H9 (cell line): Measurements from ENCODE around the gene CCDC187. TPM values are rescaled to one million over a fixed set of nuclear protein-coding genes. Genes with fewer than 3 reads are reported as not detected.

Source experiments
- DNase-seq: peaks from one replicate; pipeline ENCODE4 v3.0.0-alpha.2; 2017
- H2AFZ ChIP-seq: one replicate; pipeline ENCODE4 v1.6.1; 2013; ENCODE audit warnings: mild to moderate bottlenecking, low read length, control low read depth, moderate library complexity
- H2AK5ac ChIP-seq: 2 replicates; pipeline ENCODE4 v1.6.1; 2013; ENCODE audit warnings: low read length, control low read depth, mixed read lengths; ENCODE audit not compliant: insufficient read length
- H2BK120ac ChIP-seq: one replicate; pipeline ENCODE4 v1.6.1; 2013; ENCODE audit warnings: low read depth, mild to moderate bottlenecking, low read length, control low read depth, inconsistent platforms; ENCODE audit not compliant: poor library complexity, severe bottlenecking
- H2BK12ac ChIP-seq: 2 replicates; pipeline ENCODE4 v1.6.1; 2013; ENCODE audit warnings: low read length, control low read depth, mixed read lengths, low read depth; ENCODE audit not compliant: insufficient read length
- H2BK15ac ChIP-seq: 2 replicates; pipeline ENCODE4 v1.6.1; 2013; ENCODE audit warnings: low read depth, low read length, control low read depth
- H2BK20ac ChIP-seq: one replicate; pipeline ENCODE4 v1.6.1; 2013; ENCODE audit warnings: low read depth, mild to moderate bottlenecking, low read length, control low read depth, inconsistent platforms; ENCODE audit not compliant: poor library complexity, severe bottlenecking
- H2BK5ac ChIP-seq: 2 replicates; pipeline ENCODE4 v1.6.1; 2013; ENCODE audit warnings: low read length, control low read depth, mixed read lengths; ENCODE audit not compliant: insufficient read length
- H3K14ac ChIP-seq: 2 replicates; pipeline ENCODE4 v1.6.1; 2013; ENCODE audit warnings: low read length, control low read depth; ENCODE audit not compliant: insufficient read depth
- H3K18ac ChIP-seq: 2 replicates; pipeline ENCODE4 v1.6.1; 2013; ENCODE audit warnings: low read depth, mild to moderate bottlenecking, mixed read lengths, low read length, control low read depth; ENCODE audit not compliant: insufficient read length
- H3K23ac ChIP-seq: 2 replicates; pipeline ENCODE4 v1.6.1; 2013; ENCODE audit warnings: low read length, control low read depth, mixed read lengths, low read depth; ENCODE audit not compliant: insufficient read length
- H3K23me2 ChIP-seq: 2 replicates; pipeline ENCODE4 v1.6.1; 2013; ENCODE audit warnings: low read depth, mild to moderate bottlenecking, mixed read lengths, low read length, control low read depth; ENCODE audit not compliant: insufficient read length, poor library complexity, severe bottlenecking
- H3K27ac ChIP-seq: 2 replicates; pipeline ENCODE4 v1.5.1; 2013; ENCODE audit warnings: low read length, control low read depth, mixed read lengths, low read depth; ENCODE audit not compliant: insufficient read length
- H3K27me3 ChIP-seq: 2 replicates; pipeline ENCODE4 v1.6.1; 2013; ENCODE audit warnings: low read length, control low read depth, inconsistent platforms; ENCODE audit not compliant: insufficient read depth
- H3K4ac ChIP-seq: 2 replicates; pipeline ENCODE4 v1.6.1; 2013; ENCODE audit warnings: low read depth, mild to moderate bottlenecking, control low read depth, inconsistent platforms, low read length, moderate library complexity
- H3K4me1 ChIP-seq: 2 replicates; pipeline ENCODE4 v1.6.1; 2013; ENCODE audit warnings: low read length, control low read depth, inconsistent platforms; ENCODE audit not compliant: insufficient read depth
- H3K4me2 ChIP-seq: 2 replicates; pipeline ENCODE4 v1.6.1; 2013; ENCODE audit warnings: low read length, control low read depth, mixed read lengths; ENCODE audit not compliant: insufficient read length, insufficient read depth
- H3K56ac ChIP-seq: 2 replicates; pipeline ENCODE4 v1.6.1; 2013; ENCODE audit warnings: low read depth, mild to moderate bottlenecking, mixed read lengths, low read length, control low read depth; ENCODE audit not compliant: insufficient read length
- H3K79me1 ChIP-seq: 2 replicates; pipeline ENCODE4 v1.6.1; 2013; ENCODE audit warnings: low read depth, mild to moderate bottlenecking, moderate library complexity, low read length, control low read depth, inconsistent platforms; ENCODE audit not compliant: insufficient read depth, poor library complexity, severe bottlenecking
- H3K79me2 ChIP-seq: 2 replicates; pipeline ENCODE4 v1.6.1; 2013; ENCODE audit warnings: low read length, control low read depth, inconsistent platforms; ENCODE audit not compliant: insufficient read depth
- H3K9ac ChIP-seq: 2 replicates; pipeline ENCODE4 v1.6.1; 2013; ENCODE audit warnings: low read length, control low read depth, mixed read lengths; ENCODE audit not compliant: insufficient read length; ENCODE audit errors: extremely low read depth
- H3K9me3 ChIP-seq: one replicate; pipeline ENCODE4 v1.6.1; 2013; ENCODE audit warnings: low read depth, low read length, inconsistent platforms; ENCODE audit not compliant: control insufficient read depth
- H3T11ph ChIP-seq: one replicate; pipeline ENCODE4 v1.6.1; 2013; ENCODE audit warnings: mild to moderate bottlenecking, low read length, control low read depth, inconsistent platforms
- H4K20me1 ChIP-seq: one replicate; pipeline ENCODE4 v1.6.1; 2013; ENCODE audit not compliant: control insufficient read depth, insufficient read length, insufficient read depth
- H4K5ac ChIP-seq: 2 replicates; pipeline ENCODE4 v1.6.1; 2013; ENCODE audit warnings: low read depth, mild to moderate bottlenecking, mixed read lengths, low read length, control low read depth; ENCODE audit not compliant: insufficient read length
- H4K8ac ChIP-seq: replicated peaks from 2 replicates; pipeline ENCODE4 v1.6.1; 2013; ENCODE audit warnings: low read length, control low read depth, mixed read lengths, low read depth; ENCODE audit not compliant: insufficient read length
- H4K91ac ChIP-seq: 2 replicates; pipeline ENCODE4 v1.6.1; 2013; ENCODE audit warnings: low read depth, mild to moderate bottlenecking, moderate library complexity, mixed read lengths, low read length, control low read depth; ENCODE audit not compliant: insufficient read length
- H3K27ac Mint-ChIP-seq, 3 experiments: 2 replicates in 2 of 3; 3 replicates in 1 of 3; pipeline ENCODE4 v1.8.0; 2020 to 2021; ENCODE audit warnings: mixed read lengths in 3 of 3, mild to moderate bottlenecking in 1 of 3, moderate library complexity in 1 of 3
- H3K27me3 Mint-ChIP-seq: 2 replicates; pipeline ENCODE4 v1.8.0; 2021; ENCODE audit warnings: low read depth, mild to moderate bottlenecking, moderate library complexity, mixed read lengths
- H3K36me3 Mint-ChIP-seq, 3 experiments: 2 replicates in 2 of 3; 3 replicates in 1 of 3; pipeline ENCODE4 v1.8.0; 2020 to 2021; ENCODE audit warnings: low read depth in 3 of 3, mixed read lengths in 3 of 3; ENCODE audit not compliant: insufficient read depth in 1 of 3
- H3K4me1 Mint-ChIP-seq, 2 experiments: 2 replicates each; pipeline ENCODE4 v1.8.0; 2020; ENCODE audit warnings: mixed read lengths in 2 of 2
- H3K4me3 Mint-ChIP-seq, 2 experiments: 2 replicates in 1 of 2; 3 replicates in 1 of 2; pipeline ENCODE4 v1.8.0; 2020 to 2021; ENCODE audit warnings: mild to moderate bottlenecking in 2 of 2, mixed read lengths in 2 of 2, moderate library complexity in 1 of 2
- H3K9me3 Mint-ChIP-seq, 2 experiments: 2 replicates in 1 of 2; 3 replicates in 1 of 2; pipeline ENCODE4 v1.8.0; 2020; ENCODE audit warnings: mild to moderate bottlenecking in 2 of 2, mixed read lengths in 2 of 2, moderate library complexity in 1 of 2
- WGBS: extraction: QIAGEN DNeasy Blood & Tissue Kit; methylation state at CpG from one replicate; pipeline ENCODE4 v1.1.7; 2013; ENCODE audit warnings: missing lambda C conversion rate, low lambda C conversion rate, mixed read lengths; ENCODE audit not compliant: insufficient read length; ENCODE audit errors: extremely low coverage; 5-methylcytosine and 5-hydroxymethylcytosine counted together
- total RNA-seq: library from RNA; stranded (reverse); gene quantifications from 2 replicates; pipeline ENCODE4 v1.2.1, GENCODE V29; 2021
- TF ChIP-seq, protein P1 (sequence below): fragments of 200-600 bp; sonication (generic); conservative IDR thresholded peaks from 3 replicates; pipeline ENCODE4 v1.8.0; 2021; ENCODE audit warnings: antibody characterized with exemption, mild to moderate bottlenecking

CCDC187 gene
- total RNA-seq, 1 experiment from 2014 or later: 0.07 TPM

DNA sequence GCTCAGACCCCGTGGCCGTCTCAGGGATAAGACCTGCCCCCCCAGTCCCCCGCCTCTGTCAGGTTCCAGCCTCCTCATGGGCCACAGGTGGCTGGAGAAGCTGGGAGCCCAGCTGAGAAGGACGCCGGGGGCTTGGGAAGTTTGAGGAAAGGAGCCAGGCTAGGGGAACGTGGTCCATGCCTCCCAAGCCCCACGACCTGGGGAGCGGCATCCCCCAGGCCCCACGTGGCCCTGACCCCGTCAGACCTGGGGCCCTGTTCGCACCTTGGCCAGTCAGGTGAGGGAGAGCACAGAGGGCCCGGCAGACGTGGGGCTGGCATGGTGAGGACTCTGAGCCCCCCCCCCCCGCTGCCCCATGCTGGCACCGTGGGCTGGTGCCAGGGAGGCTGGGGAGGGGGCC lies 27.1 kb upstream of the CCDC187 start:
- no peak overlapping the region for H3K18ac ChIP-seq
- H4K91ac ChIP-seq: no peak overlapping the region
- Mint-ChIP-seq H3K36me3 (no peaks in the 10 kb centered on the region; a peak in 1 of 7 replicates), H3K4me1 (peaks cover 9 to 11% of the 10 kb centered on the region in 2 experiments), H3K9me3 (no peaks in the 10 kb centered on the region), H3K27ac (no peak overlapping the region; a peak in 1 of 7 replicates), H3K27me3 (no peaks in the 10 kb centered on the region), H3K4me3 (no peak overlapping the region)
- no peak overlapping the region for H3K23ac ChIP-seq
- peaks cover 2% of the 10 kb centered on the region; the same call in 1 of the 2 replicates for H3K4me1 ChIP-seq
- H3K4ac ChIP-seq: no peak overlapping the region
- H2BK5ac ChIP-seq: no peak overlapping the region
- H3K56ac ChIP-seq: no peak overlapping the region
- H3T11ph ChIP-seq: no peak overlapping the region
- H2BK15ac ChIP-seq: no peak overlapping the region
- peaks cover 2% of the 10 kb centered on the region for H3K79me1 ChIP-seq
- no peaks in the 10 kb centered on the region for H3K9me3 ChIP-seq
- no peak overlapping the region for H2BK120ac ChIP-seq
- no CpG with 5 or more reads among the region's 15 CpGs for WGBS
- H3K9ac ChIP-seq: no peak overlapping the region
- H3K4me2 ChIP-seq: no peak overlapping the region
- no peaks in the 10 kb centered on the region for H3K23me2 ChIP-seq
- H4K20me1 ChIP-seq: no peaks in the 10 kb centered on the region
- no peak for DNase-seq
- TF ChIP-seq, protein P1, sequence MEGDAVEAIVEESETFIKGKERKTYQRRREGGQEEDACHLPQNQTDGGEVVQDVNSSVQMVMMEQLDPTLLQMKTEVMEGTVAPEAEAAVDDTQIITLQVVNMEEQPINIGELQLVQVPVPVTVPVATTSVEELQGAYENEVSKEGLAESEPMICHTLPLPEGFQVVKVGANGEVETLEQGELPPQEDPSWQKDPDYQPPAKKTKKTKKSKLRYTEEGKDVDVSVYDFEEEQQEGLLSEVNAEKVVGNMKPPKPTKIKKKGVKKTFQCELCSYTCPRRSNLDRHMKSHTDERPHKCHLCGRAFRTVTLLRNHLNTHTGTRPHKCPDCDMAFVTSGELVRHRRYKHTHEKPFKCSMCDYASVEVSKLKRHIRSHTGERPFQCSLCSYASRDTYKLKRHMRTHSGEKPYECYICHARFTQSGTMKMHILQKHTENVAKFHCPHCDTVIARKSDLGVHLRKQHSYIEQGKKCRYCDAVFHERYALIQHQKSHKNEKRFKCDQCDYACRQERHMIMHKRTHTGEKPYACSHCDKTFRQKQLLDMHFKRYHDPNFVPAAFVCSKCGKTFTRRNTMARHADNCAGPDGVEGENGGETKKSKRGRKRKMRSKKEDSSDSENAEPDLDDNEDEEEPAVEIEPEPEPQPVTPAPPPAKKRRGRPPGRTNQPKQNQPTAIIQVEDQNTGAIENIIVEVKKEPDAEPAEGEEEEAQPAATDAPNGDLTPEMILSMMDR: no peak
- H2AFZ ChIP-seq: no peak overlapping the region
- H2AK5ac ChIP-seq: no peak overlapping the region
- no peak overlapping the region for H2BK12ac ChIP-seq
- peaks cover 2% of the 10 kb centered on the region; the same call in 1 of the 2 replicates for H3K79me2 ChIP-seq
- no peak overlapping the region for H2BK20ac ChIP-seq
- H3K27me3 ChIP-seq: no peaks in the 10 kb centered on the region
- H4K8ac ChIP-seq: no peak overlapping the region
- H3K14ac ChIP-seq: no peak overlapping the region
- H4K5ac ChIP-seq: no peak overlapping the region
- no peak overlapping the region for H3K27ac ChIP-seq
